ENCODE results near the gene RDM1.

The RDM1 gene, protein sequence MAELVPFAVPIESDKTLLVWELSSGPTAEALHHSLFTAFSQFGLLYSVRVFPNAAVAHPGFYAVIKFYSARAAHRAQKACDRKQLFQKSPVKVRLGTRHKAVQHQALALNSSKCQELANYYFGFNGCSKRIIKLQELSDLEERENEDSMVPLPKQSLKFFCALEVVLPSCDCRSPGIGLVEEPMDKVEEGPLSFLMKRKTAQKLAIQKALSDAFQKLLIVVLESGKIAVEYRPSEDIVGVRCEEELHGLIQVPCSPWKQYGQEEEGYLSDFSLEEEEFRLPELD

DNA sequence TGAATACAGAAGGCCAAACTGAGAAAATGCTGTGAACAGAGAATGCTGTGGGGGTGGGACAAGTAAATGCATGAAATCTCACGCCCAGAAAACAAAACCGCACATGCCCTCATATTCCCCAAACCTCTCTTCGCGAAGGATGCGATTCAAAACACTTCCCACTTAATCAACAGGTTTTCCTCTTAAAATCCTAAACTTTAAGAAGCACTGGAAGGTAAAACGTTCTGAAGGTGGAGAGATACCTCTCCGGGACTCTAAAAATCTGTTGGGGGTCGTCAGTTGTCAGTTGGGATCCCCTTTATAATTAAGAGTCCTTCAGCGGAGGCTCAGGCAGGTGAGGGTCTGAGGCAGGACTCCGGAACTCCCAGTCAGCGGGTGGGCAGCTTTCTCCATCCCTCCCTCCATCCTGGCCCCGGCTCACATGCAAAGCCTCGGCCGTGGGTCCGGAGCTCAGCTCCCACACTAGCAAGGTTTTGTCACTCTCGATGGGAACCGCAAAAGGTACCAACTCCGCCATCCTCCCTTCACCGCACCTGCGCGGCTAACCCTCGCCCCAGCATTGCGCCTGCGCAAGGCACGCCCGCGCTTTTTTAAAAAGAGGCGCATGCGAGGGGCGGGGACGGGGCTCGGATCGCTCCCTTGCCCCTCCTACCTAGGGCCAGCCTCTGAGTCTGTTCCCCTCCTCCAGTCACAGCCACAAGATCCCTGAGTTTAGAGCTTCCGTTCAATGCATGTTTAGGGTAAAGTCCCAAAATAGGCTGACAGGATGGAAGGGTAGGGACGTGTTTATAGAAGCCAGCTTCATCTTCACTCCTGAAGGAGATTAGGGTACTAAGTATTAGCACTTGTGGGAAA lies at the start of gene RDM1:
TSS of gene RDM1 (minus strand) at position 563 of the 855 bp plus-strand sequence. CDS start at position 517, 46 bp downstream.
- peaks cover 2% of the 10 kb centered on the region for H3K36me3 Mint-ChIP-seq (ENCODE audit: low read depth)
- peak; percentile 91 for DNase-seq
- peak within 1 kb of the TSS; percentile 91 for H3K27ac Mint-ChIP-seq
- no peaks in the 10 kb centered on the region for H3K9me3 Mint-ChIP-seq
- peak within 1 kb of the TSS; percentile 82 for H3K4me3 Mint-ChIP-seq
- no peaks in the 10 kb centered on the region for H3K27me3 Mint-ChIP-seq
- peaks cover 25% of the 10 kb centered on the region for H3K4me1 Mint-ChIP-seq (ENCODE audit: low read depth)

- Mint-ChIP-seq H3K4me1 (ENCODE audit: low read depth) (peaks cover 7% of the 10 kb centered on the region), H3K27me3 (no peaks in the 10 kb centered on the region), H3K9me3 (no peaks in the 10 kb centered on the region), H3K4me3 (no peak overlapping the region), H3K27ac (no peak overlapping the region), H3K36me3 (ENCODE audit: low read depth) (no peaks in the 10 kb centered on the region)
- DNase-seq, result no peak
Measured at GRCh38 chr17:35978346-35978745, 47.8 kb upstream of the RDM1 start.

DNA sequence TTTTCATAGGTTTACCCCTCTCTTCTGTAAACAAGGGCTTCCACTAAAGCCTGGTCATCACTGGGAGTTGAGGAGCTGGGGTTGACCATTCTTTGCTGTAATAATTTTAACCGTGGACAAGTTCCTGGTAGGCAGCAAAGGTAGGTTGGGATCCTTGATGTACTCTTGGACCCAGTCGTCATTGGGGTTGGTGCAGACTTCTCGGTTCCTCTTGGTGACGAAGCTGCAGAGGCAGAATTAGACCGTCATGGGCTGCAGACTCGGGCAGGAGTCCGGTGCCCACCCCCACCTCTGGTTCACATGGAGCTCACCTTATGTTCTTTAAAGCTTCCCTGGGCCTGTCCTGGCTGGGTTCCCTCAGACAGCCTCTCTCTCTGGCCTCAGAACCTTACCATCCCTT lies 46.9 kb upstream of the RDM1 start:
- DNase-seq, result no peak
- H3K27me3 Mint-ChIP-seq, result no peaks in the 10 kb centered on the region
- peaks cover 7% of the 10 kb centered on the region for H3K4me1 Mint-ChIP-seq (ENCODE audit: low read depth)
- H3K4me3 Mint-ChIP-seq, result no peak overlapping the region
- H3K27ac Mint-ChIP-seq, result no peak overlapping the region
- no peaks in the 10 kb centered on the region for H3K9me3 Mint-ChIP-seq
- no peaks in the 10 kb centered on the region for H3K36me3 Mint-ChIP-seq (ENCODE audit: low read depth)

DNA sequence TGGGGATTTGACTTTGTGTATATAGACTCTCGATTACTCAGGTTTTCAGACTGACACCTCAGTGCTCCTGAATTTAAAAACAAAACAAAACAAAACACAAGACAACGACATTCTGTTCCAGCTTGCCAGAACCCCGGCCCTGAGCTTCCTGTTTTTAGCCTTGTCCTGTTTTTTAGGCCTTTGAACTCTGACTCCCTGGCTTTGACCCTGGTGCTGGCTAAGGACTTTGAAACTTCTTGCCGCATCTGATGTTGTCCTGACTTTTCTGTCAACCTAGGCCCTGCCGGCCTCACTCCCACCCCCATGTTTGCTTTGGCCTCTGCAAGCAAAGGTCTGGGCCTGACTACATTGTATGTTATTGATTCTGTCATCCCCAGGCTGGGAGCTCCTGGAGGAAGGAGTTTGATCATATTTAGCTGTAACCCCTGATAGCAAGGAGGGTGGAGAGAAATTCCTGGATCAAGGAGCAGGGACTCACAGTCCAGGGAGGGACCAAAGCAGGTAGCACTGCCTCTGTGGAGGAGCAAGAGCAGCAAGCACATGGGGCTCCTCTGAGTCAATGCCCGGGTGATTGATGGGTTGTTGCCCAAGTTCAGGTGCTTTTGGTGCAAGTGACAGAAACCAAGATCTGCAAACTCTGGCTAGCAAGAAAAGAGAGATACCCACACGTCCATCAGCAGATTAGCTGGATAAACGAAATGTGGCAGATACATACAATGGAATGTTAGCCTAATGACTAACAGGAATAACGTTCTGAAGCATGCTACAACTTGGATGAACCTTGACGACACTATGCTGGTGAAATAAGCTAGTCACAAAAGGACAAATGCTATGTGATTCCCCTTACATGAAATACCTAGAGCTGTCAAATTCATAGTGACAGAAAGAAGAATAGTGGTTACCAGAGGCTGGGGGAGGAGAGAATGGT lies 43.0 kb upstream of the RDM1 start:
- no peak for DNase-seq
- no peaks in the 10 kb centered on the region for H3K9me3 Mint-ChIP-seq
- H3K4me1 Mint-ChIP-seq (ENCODE audit: low read depth), result peaks cover 19% of the 10 kb centered on the region
- H3K27ac Mint-ChIP-seq, result no peak overlapping the region
- no peak overlapping the region for H3K4me3 Mint-ChIP-seq
- H3K27me3 Mint-ChIP-seq, result no peaks in the 10 kb centered on the region
- H3K36me3 Mint-ChIP-seq (ENCODE audit: low read depth), result no peaks in the 10 kb centered on the region

DNA sequence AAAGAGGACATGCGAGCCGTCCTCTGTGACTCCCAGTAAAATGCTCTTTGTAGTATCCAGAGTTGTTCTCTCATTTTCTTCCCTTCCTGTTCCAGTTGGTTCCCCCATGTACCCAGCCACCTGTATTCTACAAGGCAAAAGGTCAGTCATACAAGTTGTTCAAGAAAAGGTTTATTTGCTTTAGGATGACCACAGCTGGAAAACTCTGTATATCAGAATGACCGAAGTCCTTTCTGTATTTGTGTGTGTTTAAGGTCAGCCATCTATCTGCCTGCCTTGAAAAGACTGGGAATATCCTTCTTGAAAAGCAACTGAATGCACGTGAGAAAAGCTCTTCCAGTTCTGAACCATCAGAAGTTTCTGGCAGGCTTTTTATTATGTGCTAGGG lies 42.4 kb upstream of the RDM1 start:
- H3K4me1 Mint-ChIP-seq (ENCODE audit: low read depth), result peaks cover 19% of the 10 kb centered on the region
- no peak overlapping the region for H3K4me3 Mint-ChIP-seq
- no peaks in the 10 kb centered on the region for H3K36me3 Mint-ChIP-seq (ENCODE audit: low read depth)
- H3K9me3 Mint-ChIP-seq, result no peaks in the 10 kb centered on the region
- no peak for DNase-seq
- no peaks in the 10 kb centered on the region for H3K27me3 Mint-ChIP-seq
- no peak overlapping the region for H3K27ac Mint-ChIP-seq

DNA sequence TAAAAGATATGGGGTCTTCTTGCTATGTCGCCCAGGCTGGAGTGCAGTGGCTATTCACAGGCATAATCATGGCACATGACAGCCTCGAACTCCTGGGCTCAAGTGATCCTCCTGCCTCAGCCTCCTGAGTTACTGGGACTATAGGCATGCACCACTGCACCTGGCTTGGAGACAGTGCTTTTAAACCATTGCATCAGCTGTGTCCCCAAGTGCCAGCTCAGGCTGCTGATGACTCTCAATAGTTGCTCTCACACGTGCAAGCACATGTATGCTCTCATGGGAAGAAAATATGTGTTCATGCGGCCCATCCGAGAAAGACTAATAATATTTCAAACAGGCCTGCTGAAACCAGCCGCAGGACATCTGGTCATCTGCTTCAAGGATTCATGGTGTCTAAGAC lies 42.0 kb upstream of the RDM1 start:
- H3K4me1 Mint-ChIP-seq (ENCODE audit: low read depth), result peaks cover 19% of the 10 kb centered on the region
- H3K4me3 Mint-ChIP-seq, result no peak overlapping the region
- H3K9me3 Mint-ChIP-seq, result no peaks in the 10 kb centered on the region
- no peaks in the 10 kb centered on the region for H3K36me3 Mint-ChIP-seq (ENCODE audit: low read depth)
- no peak overlapping the region for H3K27ac Mint-ChIP-seq
- DNase-seq, result no peak
- no peaks in the 10 kb centered on the region for H3K27me3 Mint-ChIP-seq

DNA sequence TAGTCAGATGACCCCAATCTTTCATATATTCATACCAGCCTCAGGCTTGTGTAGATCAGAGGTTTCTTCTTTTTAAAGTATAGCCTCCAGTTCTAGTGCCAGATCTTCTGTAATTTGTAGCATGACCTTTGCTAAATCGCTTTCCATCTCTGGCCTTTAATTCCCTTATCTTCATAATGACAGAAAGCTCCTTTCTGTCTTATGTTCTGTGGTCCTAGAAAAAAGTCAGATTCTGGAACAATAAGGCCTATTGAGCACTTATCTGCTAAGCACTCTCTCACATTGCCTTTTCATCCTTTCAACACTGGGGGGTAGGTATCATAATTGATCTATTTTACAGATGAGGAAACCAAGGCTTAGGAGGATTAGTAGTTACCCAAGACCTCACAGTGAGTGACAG lies 41.5 kb upstream of the RDM1 start:
- H3K27me3 Mint-ChIP-seq, result no peaks in the 10 kb centered on the region

GRCh38 chr17:35969558-35970380 lies 39.2 kb upstream of the RDM1 start:
- DNase-seq, result peak; percentile 73
- Mint-ChIP-seq H3K27ac (peak overlapping the region; percentile 47), H3K4me1 (ENCODE audit: low read depth) (peaks cover 16% of the 10 kb centered on the region), H3K36me3 (ENCODE audit: low read depth) (no peaks in the 10 kb centered on the region), H3K27me3 (no peaks in the 10 kb centered on the region), H3K9me3 (no peaks in the 10 kb centered on the region), H3K4me3 (no peak overlapping the region)

More for the DNA sequence above, 41.5 kb upstream of the RDM1 start:
- Mint-ChIP-seq H3K27ac (no peak overlapping the region), H3K9me3 (no peaks in the 10 kb centered on the region), H3K36me3 (ENCODE audit: low read depth) (no peaks in the 10 kb centered on the region), H3K4me1 (ENCODE audit: low read depth) (peaks cover 19% of the 10 kb centered on the region), H3K4me3 (no peak overlapping the region)
- DNase-seq, result no peak

- Mint-ChIP-seq H3K4me1 (ENCODE audit: low read depth) (peaks cover 14% of the 10 kb centered on the region), H3K9me3 (no peaks in the 10 kb centered on the region), H3K27me3 (no peaks in the 10 kb centered on the region), H3K27ac (no peak overlapping the region), H3K4me3 (no peak overlapping the region), H3K36me3 (ENCODE audit: low read depth) (no peaks in the 10 kb centered on the region)
- no peak for DNase-seq
Measured at GRCh38 chr17:35968520-35969054, 38.0 kb upstream of the RDM1 start.

GRCh38 chr17:35965272-35965671 lies 34.7 kb upstream of the RDM1 start:
- no peak for DNase-seq
- Mint-ChIP-seq H3K4me3 (no peak overlapping the region), H3K27ac (no peak overlapping the region), H3K36me3 (ENCODE audit: low read depth) (no peaks in the 10 kb centered on the region), H3K9me3 (no peaks in the 10 kb centered on the region), H3K27me3 (no peaks in the 10 kb centered on the region), H3K4me1 (ENCODE audit: low read depth) (peaks cover 10% of the 10 kb centered on the region)

GRCh38 chr17:35963663-35964062 lies 33.1 kb upstream of the RDM1 start:
- H3K9me3 Mint-ChIP-seq, result no peaks in the 10 kb centered on the region
- no peak for DNase-seq
- peak overlapping the region; percentile 16 for H3K27ac Mint-ChIP-seq
- H3K4me3 Mint-ChIP-seq, result no peak overlapping the region
- H3K27me3 Mint-ChIP-seq, result no peaks in the 10 kb centered on the region
- no peaks in the 10 kb centered on the region for H3K36me3 Mint-ChIP-seq (ENCODE audit: low read depth)
- H3K4me1 Mint-ChIP-seq (ENCODE audit: low read depth), result no peaks in the 10 kb centered on the region

- Mint-ChIP-seq H3K9me3 (no peaks in the 10 kb centered on the region), H3K4me1 (ENCODE audit: low read depth) (no peaks in the 10 kb centered on the region), H3K27ac (no peak overlapping the region), H3K4me3 (no peak overlapping the region), H3K27me3 (peaks cover 13% of the 10 kb centered on the region), H3K36me3 (ENCODE audit: low read depth) (no peaks in the 10 kb centered on the region)
- no peak for DNase-seq
Measured at GRCh38 chr17:35953720-35954119, 23.1 kb upstream of the RDM1 start.

DNA sequence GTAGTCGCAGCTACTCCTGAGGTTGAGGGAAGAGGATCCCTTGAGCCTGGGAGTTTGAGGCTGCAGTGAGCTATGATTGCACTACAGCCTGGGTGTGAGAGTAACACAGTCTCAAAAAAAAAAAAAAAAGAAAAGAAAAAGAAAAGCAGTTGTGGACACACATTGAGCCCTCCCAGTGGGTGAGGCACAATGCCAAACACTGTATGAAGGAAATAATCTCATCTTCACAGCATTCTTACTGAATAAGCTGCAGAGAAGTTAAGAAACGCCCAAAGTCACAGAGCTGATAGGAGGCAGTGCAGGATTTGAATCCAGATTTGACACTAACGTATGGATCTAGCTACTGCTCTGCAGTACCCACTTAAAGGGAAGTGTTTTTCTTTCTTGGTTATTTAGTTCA lies 18.8 kb upstream of the RDM1 start:
- H3K9me3 Mint-ChIP-seq, result no peaks in the 10 kb centered on the region
- no peaks in the 10 kb centered on the region for H3K27me3 Mint-ChIP-seq
- H3K27ac Mint-ChIP-seq, result no peak overlapping the region
- no peak overlapping the region for H3K4me3 Mint-ChIP-seq
- no peak for DNase-seq
- no peaks in the 10 kb centered on the region for H3K36me3 Mint-ChIP-seq (ENCODE audit: low read depth)
- H3K4me1 Mint-ChIP-seq (ENCODE audit: low read depth), result peaks cover 2% of the 10 kb centered on the region

Data from activated T-cell treated with anti-CD3 and anti-CD28 coated beads, Interleukin-2, amount 50 U/mL, for 24 hours (primary cell).